Epithelial cell of proximal tubule (primary cell): ENCODE data around the gene AUH. TPM values are rescaled to one million over a fixed set of nuclear protein-coding genes. Genes with fewer than 3 reads are reported as not detected.

Source experiments
- DNase-seq: peaks from one replicate; pipeline ENCODE4 v3.0.0-alpha.2; 2011; ENCODE audit warnings: low read depth
- H3K4me3 ChIP-seq: 2 replicates; pipeline ENCODE4 v1.5.1; 2011; ENCODE audit warnings: low read depth, mild to moderate bottlenecking, low read length
- total RNA-seq: library from RNA; depleted of rRNA; stranded (reverse); fragments of >200 nt; gene quantifications from 2 replicates; pipeline ENCODE4 v1.2.3, GENCODE V29; 2015
- TF ChIP-seq, protein P1 (sequence below): conservative IDR thresholded peaks from 2 replicates; pipeline ENCODE4 v1.5.1; 2012; ENCODE audit warnings: low read depth, mild to moderate bottlenecking, low read length

Gene AUH
- total RNA-seq, 1 donor from 2014 or later = 16.8 TPM

DNA sequence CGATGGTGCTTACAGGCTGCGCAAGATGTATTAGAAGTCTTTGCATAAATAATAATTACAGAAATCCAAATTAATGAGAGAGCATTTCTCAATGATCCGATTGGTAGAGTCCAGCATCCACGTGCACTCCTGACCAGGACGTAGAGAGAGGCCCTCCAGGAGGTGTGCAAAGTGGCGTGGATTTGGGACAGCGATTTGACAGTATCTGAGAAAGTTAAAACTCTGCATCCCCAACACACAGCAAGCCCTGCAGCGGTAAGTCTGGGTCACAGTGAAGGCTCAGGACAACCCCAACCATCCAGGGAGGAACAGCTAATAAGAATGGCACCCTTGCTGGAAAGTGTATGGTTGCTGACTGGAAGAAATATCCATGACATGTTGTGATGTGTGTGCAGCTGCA is 180.2 kb downstream of the AUH start:
- DNase-seq = no peak
- H3K4me3 ChIP-seq = no peak overlapping the region
- TF ChIP-seq, protein P1, sequence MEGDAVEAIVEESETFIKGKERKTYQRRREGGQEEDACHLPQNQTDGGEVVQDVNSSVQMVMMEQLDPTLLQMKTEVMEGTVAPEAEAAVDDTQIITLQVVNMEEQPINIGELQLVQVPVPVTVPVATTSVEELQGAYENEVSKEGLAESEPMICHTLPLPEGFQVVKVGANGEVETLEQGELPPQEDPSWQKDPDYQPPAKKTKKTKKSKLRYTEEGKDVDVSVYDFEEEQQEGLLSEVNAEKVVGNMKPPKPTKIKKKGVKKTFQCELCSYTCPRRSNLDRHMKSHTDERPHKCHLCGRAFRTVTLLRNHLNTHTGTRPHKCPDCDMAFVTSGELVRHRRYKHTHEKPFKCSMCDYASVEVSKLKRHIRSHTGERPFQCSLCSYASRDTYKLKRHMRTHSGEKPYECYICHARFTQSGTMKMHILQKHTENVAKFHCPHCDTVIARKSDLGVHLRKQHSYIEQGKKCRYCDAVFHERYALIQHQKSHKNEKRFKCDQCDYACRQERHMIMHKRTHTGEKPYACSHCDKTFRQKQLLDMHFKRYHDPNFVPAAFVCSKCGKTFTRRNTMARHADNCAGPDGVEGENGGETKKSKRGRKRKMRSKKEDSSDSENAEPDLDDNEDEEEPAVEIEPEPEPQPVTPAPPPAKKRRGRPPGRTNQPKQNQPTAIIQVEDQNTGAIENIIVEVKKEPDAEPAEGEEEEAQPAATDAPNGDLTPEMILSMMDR = no peak

DNA sequence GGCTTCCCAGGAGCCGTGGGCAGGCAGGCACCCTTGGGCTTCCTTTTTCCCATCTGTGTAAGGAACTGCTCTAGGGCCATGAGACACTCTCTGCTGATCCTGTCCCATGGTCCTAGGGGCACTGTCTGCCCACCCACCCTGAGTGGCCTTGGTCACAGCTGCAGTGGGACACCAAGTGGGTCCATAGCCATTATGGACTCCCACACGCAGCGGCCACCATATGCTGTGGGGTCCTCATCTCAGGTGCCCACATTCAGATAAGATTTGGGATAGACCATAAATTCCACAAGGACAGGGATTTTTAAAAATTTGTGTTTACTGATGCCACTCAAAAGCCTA is 180.8 kb downstream of the AUH start:
- no peak for DNase-seq
- TF ChIP-seq, protein P1 = no peak
- H3K4me3 ChIP-seq = no peak overlapping the region

DNA sequence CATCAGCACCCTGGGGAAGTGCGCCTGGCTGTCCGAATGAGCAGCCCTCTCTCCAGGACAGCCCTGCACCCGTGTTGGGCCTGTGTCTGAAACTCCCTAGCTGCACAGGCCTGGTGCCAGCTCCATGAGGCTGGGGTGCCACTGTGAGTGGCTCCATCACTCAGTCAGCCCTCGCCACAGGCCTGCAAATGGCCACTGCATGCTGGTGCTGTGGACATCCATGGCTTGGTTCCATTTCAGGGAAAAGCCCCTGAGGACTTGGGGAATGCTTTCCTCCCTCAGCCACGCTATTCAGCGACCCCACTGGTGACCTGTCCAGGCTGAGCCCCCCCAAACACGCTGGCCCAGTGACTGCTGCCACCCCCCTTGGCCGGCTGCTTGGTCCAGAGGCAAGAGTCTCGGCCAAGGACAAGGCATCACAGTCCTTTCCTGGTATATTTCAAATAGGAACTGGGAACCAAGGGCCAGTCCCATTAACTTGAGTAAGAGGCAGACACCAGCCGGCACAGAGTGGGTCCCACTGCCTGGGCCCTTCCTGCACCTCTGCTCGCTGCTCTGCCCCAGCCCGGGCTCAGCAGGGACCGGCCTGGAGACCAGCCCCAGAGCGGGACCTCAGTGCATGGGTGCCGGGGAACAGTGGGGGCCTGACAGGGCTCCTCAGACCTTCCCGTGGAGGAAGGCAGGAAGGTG is 181.3 kb downstream of the AUH start:
- no peak overlapping the region for H3K4me3 ChIP-seq
- TF ChIP-seq, protein P1 = no peak
- no peak for DNase-seq

DNA sequence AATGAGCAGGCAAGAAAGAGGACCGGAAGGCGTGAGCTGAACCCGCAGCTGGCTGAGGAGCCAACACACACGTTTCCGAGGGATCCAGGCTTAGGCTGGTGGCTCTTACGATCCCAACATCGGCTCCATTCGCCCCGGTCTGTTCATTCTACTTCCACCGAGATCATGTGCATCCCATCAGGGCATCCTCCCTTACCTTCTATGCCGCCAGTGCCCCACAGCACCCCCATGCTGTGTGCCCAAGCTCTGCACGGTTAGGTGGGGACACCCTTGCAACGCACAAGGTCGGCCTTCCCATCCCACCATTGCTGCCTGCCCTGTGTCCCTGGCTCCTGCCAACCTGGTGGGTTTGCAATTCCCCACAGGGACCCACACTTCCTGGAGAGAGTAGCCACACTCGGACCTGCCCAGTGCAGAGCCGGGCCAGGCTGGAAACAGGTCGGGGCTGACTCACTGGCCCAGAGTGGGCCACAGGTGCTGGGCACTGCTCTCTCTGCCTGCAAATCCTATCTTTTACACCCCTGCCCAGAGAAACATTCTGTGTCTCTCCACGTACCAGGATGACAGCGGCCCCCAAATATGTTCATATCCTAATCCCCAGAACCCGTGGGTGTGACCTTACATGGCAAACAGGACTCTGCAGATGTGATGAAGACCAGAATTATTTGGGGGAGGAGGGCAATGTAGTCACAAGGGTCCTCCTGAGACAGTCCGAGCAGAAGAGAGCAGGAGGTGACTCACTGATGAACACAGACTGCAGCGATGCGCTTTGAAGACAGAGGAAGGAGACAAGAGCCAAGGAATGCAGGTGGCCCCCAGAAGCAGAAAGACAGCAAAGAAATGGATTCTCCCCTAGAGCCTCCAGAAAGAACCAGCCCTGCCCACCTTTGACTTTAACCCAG is 182.2 kb downstream of the AUH start:
- no peak for DNase-seq
- TF ChIP-seq, protein P1 = no peak
- H3K4me3 ChIP-seq = no peak overlapping the region

DNA sequence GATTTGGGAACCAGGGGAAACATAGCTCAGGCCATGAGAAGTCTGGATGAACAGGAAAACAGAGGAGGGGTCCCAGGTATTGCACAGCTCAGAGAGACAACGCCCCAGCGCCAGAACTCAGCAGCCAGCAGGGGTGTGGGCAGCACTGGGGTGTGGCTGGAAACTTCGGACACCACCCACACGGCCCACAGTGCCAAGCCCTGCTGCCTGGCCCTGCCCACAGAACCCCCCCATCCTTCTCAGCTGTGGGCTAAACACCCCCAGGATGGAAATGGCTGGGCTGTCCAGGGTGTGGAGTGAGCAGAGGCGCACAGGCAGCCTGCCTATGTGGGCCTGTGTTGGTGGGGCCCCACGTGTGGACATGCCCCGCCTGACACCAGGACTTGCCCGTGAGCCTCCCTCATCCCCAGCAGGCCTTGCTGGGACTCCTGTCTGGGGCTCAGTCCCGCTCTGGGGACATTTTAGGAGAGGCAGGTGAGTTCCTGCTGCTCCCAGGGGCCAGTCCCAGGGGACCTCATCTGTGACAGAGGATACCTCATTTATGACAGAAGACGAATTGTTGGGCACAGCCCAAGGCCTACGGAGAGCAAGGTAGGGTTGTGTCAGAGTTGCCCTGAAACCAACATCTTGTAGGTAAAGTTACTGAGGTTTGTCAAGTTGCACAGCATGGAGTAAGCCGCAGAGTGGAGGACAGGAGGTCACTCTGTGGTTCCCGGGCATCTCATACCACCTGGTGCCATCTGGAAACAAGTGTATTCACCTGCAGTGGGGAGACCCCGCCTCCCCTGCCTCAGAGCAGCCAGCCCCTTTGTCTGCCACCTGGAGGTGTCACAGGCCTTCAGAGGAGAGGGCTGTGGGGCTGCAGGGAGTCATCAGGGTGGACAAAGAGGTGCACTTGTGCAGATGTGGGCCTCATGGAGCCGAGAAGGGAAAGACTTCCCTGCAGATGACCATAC is 183.2 kb downstream of the AUH start:
- no peak overlapping the region for H3K4me3 ChIP-seq
- no peak for DNase-seq
- TF ChIP-seq, protein P1 = no peak

DNA sequence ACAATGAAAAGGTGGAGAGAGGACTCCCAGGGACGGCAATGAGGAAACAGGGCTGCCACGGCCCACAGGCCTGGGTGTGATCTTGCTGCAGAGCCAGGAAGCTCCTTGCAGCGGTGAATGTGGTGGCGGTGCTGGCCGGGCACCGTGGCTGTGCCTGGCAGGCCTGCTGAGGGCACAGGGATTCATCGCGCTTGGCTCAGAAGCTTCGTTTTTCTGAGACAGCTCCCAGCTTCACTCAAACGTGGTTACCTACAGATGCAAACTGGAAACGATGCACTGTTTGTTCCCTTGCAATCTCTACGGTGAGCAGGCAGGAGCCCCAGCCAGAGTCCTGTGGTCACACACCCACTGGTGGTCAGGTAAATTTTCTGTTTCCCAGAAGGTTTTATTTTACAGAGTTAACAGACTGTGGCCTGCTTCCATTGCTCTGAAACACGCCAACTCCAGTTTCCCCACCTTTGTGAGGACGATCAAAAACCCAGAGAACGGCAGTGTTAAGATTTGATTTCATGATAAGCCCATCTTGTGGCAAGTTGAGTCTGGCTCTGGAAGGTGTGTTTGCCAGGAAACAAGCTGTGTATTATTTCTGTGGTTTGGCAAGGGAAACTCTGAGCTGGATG is 183.9 kb downstream of the AUH start:
- TF ChIP-seq, protein P1 = no peak
- DNase-seq = no peak
- no peak overlapping the region for H3K4me3 ChIP-seq
